Measurements from ENCODE around the gene LY6G5C.

The LY6G5C gene

GRCh38 chr6:31642798-31643570, 37.9 kb downstream of the LY6G5C start:
- no peak for DNase-seq (ENCODE audit: low read depth in 2 of 2)

GRCh38 chr6:31641370-31641769, 39.5 kb downstream of the LY6G5C start:
- no peak for DNase-seq (ENCODE audit: low read depth in 2 of 2)

GRCh38 chr6:31640612-31641011, 40.3 kb downstream of the LY6G5C start:
- DNase-seq (ENCODE audit: low read depth in 2 of 2): no peak

- no peak for DNase-seq (ENCODE audit: low read depth in 2 of 2)
Measured at GRCh38 chr6:31639449-31639861, 41.4 kb downstream of the LY6G5C start.

GRCh38 chr6:31639043-31639442, 41.8 kb downstream of the LY6G5C start:
- DNase-seq (ENCODE audit: low read depth in 2 of 2): no peak

GRCh38 chr6:31636698-31637596, 43.9 kb downstream of the LY6G5C start:
- no peak for DNase-seq (ENCODE audit: low read depth in 2 of 2)

GRCh38 chr6:31634969-31635575, 45.8 kb downstream of the LY6G5C start:
- DNase-seq (ENCODE audit: low read depth in 2 of 2): no peak

- DNase-seq (ENCODE audit: low read depth in 2 of 2): no peak
Measured at GRCh38 chr6:31634131-31634530, 46.7 kb downstream of the LY6G5C start.

GRCh38 chr6:31633447-31633846, 47.4 kb downstream of the LY6G5C start:
- DNase-seq (ENCODE audit: low read depth in 2 of 2): no peak

GRCh38 chr6:31632279-31632946, 48.5 kb downstream of the LY6G5C start:
- DNase-seq (ENCODE audit: low read depth in 2 of 2): no peak

GRCh38 chr6:31631681-31632278, 49.1 kb downstream of the LY6G5C start:
- no peak for DNase-seq (ENCODE audit: low read depth in 2 of 2)

- DNase-seq (ENCODE audit: low read depth in 2 of 2): no peak
Measured at GRCh38 chr6:31631209-31631608, 49.7 kb downstream of the LY6G5C start.

- no peak for DNase-seq (ENCODE audit: low read depth in 2 of 2)
Measured at GRCh38 chr6:31630177-31630934, 50.5 kb downstream of the LY6G5C start.

GRCh38 chr6:31629014-31629413, 51.9 kb downstream of the LY6G5C start:
- DNase-seq (ENCODE audit: low read depth in 2 of 2): no peak

- DNase-seq (ENCODE audit: low read depth in 2 of 2): no peak
Measured at GRCh38 chr6:31627690-31628287, 53.1 kb downstream of the LY6G5C start.

GRCh38 chr6:31626952-31627351, 53.9 kb downstream of the LY6G5C start:
- DNase-seq (ENCODE audit: low read depth in 2 of 2): no peak

All from activated CD4-positive, alpha-beta T cell treated with anti-CD3 and anti-CD28 coated beads for 24 hours (primary cell).